Testis (tissue), 2 donors: ENCODE data around the gene OLFML2B.

Experiments used
- CTCF ChIP-seq, 3 experiments: fragments of 450-650 bp in 2 of 3; fragments of 200-600 bp in 1 of 3; sonication (generic) in 1 of 3; IDR thresholded peaks; one replicate each; pipeline ENCODE4 v1.5.1; 2016 to 2019; ENCODE audit warnings: antibody characterized with exemption in 3 of 3, mild to moderate bottlenecking in 2 of 3, moderate library complexity in 1 of 3
- POLR2A ChIP-seq: fragments of 450-650 bp; IDR thresholded peaks from one replicate; pipeline ENCODE4 v1.6.1; 2017; ENCODE audit warnings: antibody characterized with exemption, mild to moderate bottlenecking, moderate library complexity

- TF ChIP-seq POLR2A, result no peak
- TF ChIP-seq CTCF (IDR thresholded peaks at IDR 0.05), result no peak
Measured at GRCh38 chr1:162019446-162019845, 4.2 kb downstream of the OLFML2B start.
